NCI-H2196 (cell line): ENCODE measurements around the gene ACSL6.
"Not testable (repeated sequence)": the region's sequence is repeated elsewhere in the genome, so short reads cannot be mapped to it uniquely, and the experiment has no call there.

Source experiments
- DNase-seq: peaks from one replicate; lab custom pipeline; 2025; ENCODE audit not compliant: unreplicated experiment; lab: John Stamatoyannopoulos, UW

ACSL6 gene

GRCh38 chr5:131947445-131947844, 64.0 kb downstream of the ACSL6 start:
- DNase-seq, result no peak

GRCh38 chr5:131945551-131946168, 65.8 kb downstream of the ACSL6 start, which contains the start of gene MEIKIN:
TSS of gene MEIKIN (minus strand) at chr5:131945663. CDS start at chr5:131945505, 158 bp downstream.
- DNase-seq, result no peak

GRCh38 chr5:131944702-131945550, 66.5 kb downstream of the ACSL6 start:
- no peak for DNase-seq

GRCh38 chr5:131943916-131944315, 67.5 kb downstream of the ACSL6 start:
- no peak for DNase-seq

GRCh38 chr5:131942016-131942415, 69.4 kb downstream of the ACSL6 start:
- DNase-seq, result no peak

- DNase-seq, result no peak
Observed at GRCh38 chr5:131939690-131940345, 71.6 kb downstream of the ACSL6 start.

- DNase-seq, result no peak
Observed at GRCh38 chr5:131932235-131932634, 79.2 kb downstream of the ACSL6 start.

- DNase-seq, result no peak
Observed at GRCh38 chr5:131928957-131929356, 82.5 kb downstream of the ACSL6 start.

GRCh38 chr5:131926168-131926567, 85.3 kb downstream of the ACSL6 start:
- no peak for DNase-seq

- DNase-seq, result no peak
Observed at GRCh38 chr5:131916481-131916880, 95.0 kb downstream of the ACSL6 start.

- no peak for DNase-seq
Observed at GRCh38 chr5:131914472-131914871, 97.0 kb downstream of the ACSL6 start.

- DNase-seq, result no peak
Observed at GRCh38 chr5:131913603-131914002, 97.9 kb downstream of the ACSL6 start.

GRCh38 chr5:131906668-131907067, 104.8 kb downstream of the ACSL6 start:
- no peak for DNase-seq

GRCh38 chr5:131902266-131902665, 109.2 kb downstream of the ACSL6 start:
- not testable (repeated sequence) for DNase-seq
